HG02571 (cell line): ENCODE results near the gene MCM7.
A peak's percentile ranks its signal among the peaks of the same experiment; 100 is the strongest.

Experiments used
- ATAC-seq: cut with Tn5 transposase; IDR thresholded peaks from one replicate; pipeline ENCODE4 v1.9.1; 2021; ENCODE audit warnings: mild to moderate bottlenecking, moderate library complexity; ENCODE audit not compliant: unreplicated experiment

The MCM7 gene

GRCh38 chr7:100124301-100125230 is 23.4 kb upstream of the MCM7 start:
- ATAC-seq, result no peak

- ATAC-seq, result no peak
Observed at GRCh38 chr7:100122568-100122967, 21.4 kb upstream of the MCM7 start.

- no peak for ATAC-seq
Observed at GRCh38 chr7:100122067-100122466, 20.9 kb upstream of the MCM7 start.

- no peak for ATAC-seq
Observed at GRCh38 chr7:100120733-100121036, 19.5 kb upstream of the MCM7 start.

GRCh38 chr7:100119970-100120732 is 19.0 kb upstream of the MCM7 start:
- ATAC-seq, result peak; percentile 21

- peak; percentile 66 for ATAC-seq
Observed at GRCh38 chr7:100119072-100119969, 18.1 kb upstream of the MCM7 start, which contains the start of the genes CNPY4 and TAF6. CNPY4 (plus strand) TSS chr7:100119634; CDS start chr7:100119745, 111 bp downstream. TAF6 (minus strand) TSS chr7:100119358; CDS start chr7:100114209, 5,149 bp downstream.

GRCh38 chr7:100118388-100119071 is 17.3 kb upstream of the MCM7 start:
- ATAC-seq, result no peak

- no peak for ATAC-seq
Observed at GRCh38 chr7:100115026-100115425, 13.8 kb upstream of the MCM7 start.

- ATAC-seq, result no peak
Observed at GRCh38 chr7:100111914-100112313, 10.7 kb upstream of the MCM7 start.

- ATAC-seq, result no peak
Observed at GRCh38 chr7:100111156-100111555, 10.0 kb upstream of the MCM7 start.

GRCh38 chr7:100109521-100110163 is 8.4 kb upstream of the MCM7 start:
- no peak for ATAC-seq

GRCh38 chr7:100107890-100108289 is 6.7 kb upstream of the MCM7 start:
- no peak for ATAC-seq

GRCh38 chr7:100107125-100107737 is 6.0 kb upstream of the MCM7 start:
- no peak for ATAC-seq

- ATAC-seq, result no peak
Observed at GRCh38 chr7:100106633-100107032, 5.4 kb upstream of the MCM7 start.

- no peak for ATAC-seq
Observed at GRCh38 chr7:100105534-100105933, 4.3 kb upstream of the MCM7 start.

GRCh38 chr7:100102950-100103840 is 2.0 kb upstream of the MCM7 start:
- no peak for ATAC-seq

GRCh38 chr7:100100420-100101015 is 679 bp downstream of the MCM7 start:
- peak; percentile 76 for ATAC-seq

- no peak for ATAC-seq
Observed at GRCh38 chr7:100099452-100099851, 1.7 kb downstream of the MCM7 start.
